ENCODE data around the gene CACNA1G. TPM values are rescaled to one million over a fixed set of nuclear protein-coding genes. Genes with fewer than 3 reads are reported as not detected.
A peak's percentile ranks its signal among the peaks of the same experiment; 100 is the strongest.

Gene CACNA1G
- 1.1 TPM in 2 replicates for total RNA-seq
- long read RNA-seq, result 0 reads

DNA sequence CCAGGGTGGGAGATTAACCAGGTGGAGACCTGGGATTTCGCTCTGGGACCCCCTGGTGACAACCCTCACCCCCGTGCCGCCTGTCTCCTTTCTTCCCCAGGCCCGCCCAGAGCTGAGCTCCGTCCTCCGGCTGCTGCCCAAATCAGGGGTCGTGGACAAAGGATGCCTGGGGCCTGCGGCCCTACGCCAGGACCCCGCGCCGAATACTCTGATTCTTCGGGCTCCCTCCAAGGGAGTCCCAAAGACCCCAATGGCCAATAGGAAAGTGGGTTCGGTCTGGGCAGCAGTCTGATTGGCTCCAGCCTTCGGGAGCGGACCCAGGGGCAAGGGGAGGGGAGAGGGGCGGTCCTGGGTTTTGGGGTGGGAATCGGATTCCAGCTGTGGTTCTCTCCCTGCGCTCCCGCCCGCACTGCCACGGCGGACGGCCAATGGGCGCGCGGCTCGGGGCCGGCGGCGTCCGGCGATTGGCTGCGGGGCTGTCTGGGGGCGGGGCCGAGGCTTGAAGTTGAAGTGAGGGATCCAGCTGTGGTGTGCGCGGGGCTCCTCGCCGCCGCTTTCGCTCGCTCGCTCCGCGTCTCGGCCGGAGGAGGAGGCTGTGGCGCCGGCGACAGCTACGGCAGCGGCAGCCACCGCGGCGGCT is at the start of gene CACNA1G:
Gene CACNA1G, plus strand, starts transcription at position 531 of the 640 bp plus-strand sequence. CDS start 745 bp downstream, outside the sequence.
- H3K36me3 Mint-ChIP-seq (ENCODE audit: low read depth), result no peaks in the 10 kb centered on the region
- no peaks in the 10 kb centered on the region for H3K9me3 Mint-ChIP-seq
- H3K27ac Mint-ChIP-seq (ENCODE audit: unreplicated experiment), result no peak within 1 kb of the TSS
- TF ChIP-seq, protein P1, sequence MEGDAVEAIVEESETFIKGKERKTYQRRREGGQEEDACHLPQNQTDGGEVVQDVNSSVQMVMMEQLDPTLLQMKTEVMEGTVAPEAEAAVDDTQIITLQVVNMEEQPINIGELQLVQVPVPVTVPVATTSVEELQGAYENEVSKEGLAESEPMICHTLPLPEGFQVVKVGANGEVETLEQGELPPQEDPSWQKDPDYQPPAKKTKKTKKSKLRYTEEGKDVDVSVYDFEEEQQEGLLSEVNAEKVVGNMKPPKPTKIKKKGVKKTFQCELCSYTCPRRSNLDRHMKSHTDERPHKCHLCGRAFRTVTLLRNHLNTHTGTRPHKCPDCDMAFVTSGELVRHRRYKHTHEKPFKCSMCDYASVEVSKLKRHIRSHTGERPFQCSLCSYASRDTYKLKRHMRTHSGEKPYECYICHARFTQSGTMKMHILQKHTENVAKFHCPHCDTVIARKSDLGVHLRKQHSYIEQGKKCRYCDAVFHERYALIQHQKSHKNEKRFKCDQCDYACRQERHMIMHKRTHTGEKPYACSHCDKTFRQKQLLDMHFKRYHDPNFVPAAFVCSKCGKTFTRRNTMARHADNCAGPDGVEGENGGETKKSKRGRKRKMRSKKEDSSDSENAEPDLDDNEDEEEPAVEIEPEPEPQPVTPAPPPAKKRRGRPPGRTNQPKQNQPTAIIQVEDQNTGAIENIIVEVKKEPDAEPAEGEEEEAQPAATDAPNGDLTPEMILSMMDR (conservative IDR thresholded peaks at IDR 0.05), result no peak
- H3K4me3 Mint-ChIP-seq, result peak within 1 kb of the TSS; percentile 88
- H3K4me1 Mint-ChIP-seq, result peaks cover 27% of the 10 kb centered on the region
- H3K27me3 Mint-ChIP-seq (ENCODE audit: low read depth), result peaks cover 84% of the 10 kb centered on the region
- peak; percentile 95 for DNase-seq (ENCODE audit: low read depth, low spot score)

DNA sequence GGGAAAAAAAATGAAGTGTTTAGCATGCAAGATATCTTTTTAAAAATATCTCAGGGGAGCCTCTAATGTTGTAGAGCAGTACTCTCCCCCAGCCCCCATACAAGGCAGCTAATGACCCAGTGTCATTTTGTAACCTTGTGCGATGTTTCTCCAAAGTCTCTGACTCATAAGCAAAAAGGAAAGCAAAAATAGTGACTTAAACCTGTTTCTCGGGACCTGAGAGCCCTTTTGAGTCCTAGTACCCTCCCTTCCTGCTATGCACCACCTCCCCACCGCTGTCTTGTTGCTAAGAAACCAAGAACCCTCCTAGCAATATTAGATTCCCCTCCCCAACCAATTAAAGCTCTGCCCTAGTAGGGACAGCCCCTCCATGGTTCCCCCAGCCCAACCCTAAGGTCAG is 49.5 kb upstream of the CACNA1G start:
- H3K4me3 Mint-ChIP-seq, result peak overlapping the region; percentile 50
- TF ChIP-seq, protein P1 (conservative IDR thresholded peaks at IDR 0.05), result no peak
- DNase-seq (ENCODE audit: low read depth, low spot score), result no peak
- H3K4me1 Mint-ChIP-seq, result peaks cover 46% of the 10 kb centered on the region
- H3K36me3 Mint-ChIP-seq (ENCODE audit: low read depth), result no peaks in the 10 kb centered on the region
- no peaks in the 10 kb centered on the region for H3K27me3 Mint-ChIP-seq (ENCODE audit: low read depth)
- no peak overlapping the region for H3K27ac Mint-ChIP-seq (ENCODE audit: unreplicated experiment)
- H3K9me3 Mint-ChIP-seq, result no peaks in the 10 kb centered on the region

DNA sequence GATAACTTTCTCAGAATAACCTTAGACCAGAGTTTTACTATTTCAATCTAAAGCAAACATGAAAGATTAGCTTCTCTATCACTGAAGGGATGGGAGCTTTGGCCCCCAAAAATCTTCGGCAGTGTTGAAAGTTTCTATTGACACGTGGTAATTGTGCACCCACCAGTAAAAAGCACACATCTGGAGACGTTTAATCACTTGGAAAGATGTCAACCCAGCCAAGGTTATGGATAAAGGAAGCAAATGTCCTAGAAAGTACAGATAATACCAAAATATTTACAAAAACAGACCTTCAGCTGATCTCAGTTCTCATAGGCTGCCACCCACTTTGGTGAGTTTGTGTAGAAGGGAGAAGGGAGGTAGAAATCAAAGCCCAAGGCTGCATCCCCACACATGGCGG is 47.0 kb upstream of the CACNA1G start:
- no peak for DNase-seq (ENCODE audit: low read depth, low spot score)
- TF ChIP-seq, protein P1 (conservative IDR thresholded peaks at IDR 0.05), result no peak
- Mint-ChIP-seq H3K4me3 (no peak overlapping the region), H3K27ac (ENCODE audit: unreplicated experiment) (no peak overlapping the region), H3K36me3 (ENCODE audit: low read depth) (no peaks in the 10 kb centered on the region), H3K27me3 (ENCODE audit: low read depth) (no peaks in the 10 kb centered on the region), H3K4me1 (peaks cover 47% of the 10 kb centered on the region), H3K9me3 (no peaks in the 10 kb centered on the region)

DNA sequence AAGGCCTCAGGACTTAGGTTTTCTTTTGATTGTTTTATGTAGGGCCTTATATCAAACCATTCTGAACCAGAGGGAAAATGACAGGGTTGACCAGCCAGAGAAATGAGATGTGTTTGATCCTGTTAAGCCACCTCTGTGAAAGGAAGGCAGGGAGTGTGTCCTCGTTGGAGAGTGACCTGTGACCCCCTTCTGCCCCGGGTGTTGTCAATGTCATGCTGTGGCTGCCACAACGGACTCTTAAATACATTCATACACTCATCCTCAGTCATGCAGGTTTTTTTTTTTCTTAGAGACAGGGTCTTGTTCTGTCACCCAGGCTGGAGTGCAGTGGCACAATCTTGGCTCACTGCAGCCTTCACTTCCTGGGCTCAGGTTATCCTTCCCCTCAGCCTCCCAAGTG is 46.1 kb upstream of the CACNA1G start:
- no peak overlapping the region for H3K4me3 Mint-ChIP-seq
- H3K9me3 Mint-ChIP-seq, result no peaks in the 10 kb centered on the region
- H3K27ac Mint-ChIP-seq (ENCODE audit: unreplicated experiment), result no peak overlapping the region
- DNase-seq (ENCODE audit: low read depth, low spot score), result no peak
- no peaks in the 10 kb centered on the region for H3K36me3 Mint-ChIP-seq (ENCODE audit: low read depth)
- TF ChIP-seq, protein P1 (conservative IDR thresholded peaks at IDR 0.05), result no peak
- H3K4me1 Mint-ChIP-seq, result peaks cover 41% of the 10 kb centered on the region
- no peaks in the 10 kb centered on the region for H3K27me3 Mint-ChIP-seq (ENCODE audit: low read depth)

DNA sequence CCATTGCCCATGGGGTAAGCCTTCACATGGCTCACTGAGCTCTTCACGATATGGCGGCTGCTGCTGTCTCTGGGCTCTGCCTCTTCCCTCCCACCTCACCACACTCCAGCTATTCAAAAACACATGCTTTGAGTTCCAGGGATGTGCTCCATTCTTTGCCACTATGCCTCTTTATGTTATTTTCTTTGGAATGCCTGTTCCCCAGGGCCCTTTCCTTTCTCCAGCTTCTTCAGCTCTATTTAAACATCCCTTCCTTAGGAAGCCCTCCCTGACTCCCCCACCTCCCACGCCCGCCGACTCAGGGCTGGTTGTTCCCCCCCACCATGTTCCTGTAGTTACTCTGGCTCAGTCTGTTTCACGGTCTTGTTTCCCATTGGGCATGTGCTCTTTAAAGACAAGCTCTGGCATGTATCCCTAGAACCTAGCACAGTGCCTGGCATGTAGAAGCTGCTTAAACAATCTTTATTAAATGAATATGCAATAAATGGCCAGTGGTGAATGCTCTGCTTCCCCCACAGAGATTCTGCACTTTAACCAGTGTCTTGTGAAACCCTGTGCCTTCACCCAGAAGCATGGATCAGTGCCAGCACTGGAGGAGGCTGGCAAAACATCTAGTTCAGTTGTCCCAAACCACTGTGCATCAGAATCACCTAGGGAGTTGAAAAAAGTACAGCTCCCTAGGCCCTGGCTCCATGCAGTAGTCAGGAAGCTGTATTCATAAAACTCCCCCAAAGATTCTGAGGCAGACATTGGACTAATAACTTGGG is 45.4 kb upstream of the CACNA1G start:
- no peak for DNase-seq (ENCODE audit: low read depth, low spot score)
- Mint-ChIP-seq H3K27ac (ENCODE audit: unreplicated experiment) (no peak overlapping the region), H3K4me1 (peaks cover 36% of the 10 kb centered on the region)

More for the DNA sequence above, 45.4 kb upstream of the CACNA1G start:
- TF ChIP-seq, protein P1 (conservative IDR thresholded peaks at IDR 0.05), result no peak
- Mint-ChIP-seq H3K9me3 (no peaks in the 10 kb centered on the region), H3K36me3 (ENCODE audit: low read depth) (no peaks in the 10 kb centered on the region), H3K4me3 (peak overlapping the region; percentile 1), H3K27me3 (ENCODE audit: low read depth) (no peaks in the 10 kb centered on the region)
